ENCODE measurements around the gene RAB3GAP1.
A peak's percentile ranks its signal among the peaks of the same experiment; 100 is the strongest.

RAB3GAP1 gene

DNA sequence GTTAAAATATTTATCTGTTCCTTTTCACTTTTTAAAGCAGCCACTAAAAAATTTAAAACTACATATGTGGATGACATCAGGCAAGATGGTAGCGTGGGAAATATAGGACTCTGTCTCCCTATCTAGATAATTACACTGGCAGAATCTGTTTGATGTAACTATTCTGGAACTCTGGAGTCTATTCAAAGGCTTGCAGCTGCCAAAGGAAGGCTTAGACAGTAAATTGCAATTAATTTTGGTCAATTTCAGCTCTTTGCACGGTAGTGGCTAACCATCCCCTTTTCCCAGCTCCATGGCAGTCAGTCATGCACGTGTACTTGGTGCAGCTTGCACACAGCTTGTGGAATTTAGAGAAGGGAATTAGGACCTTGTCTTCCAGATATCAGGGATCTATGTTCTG is 135.2 kb downstream of the RAB3GAP1 start:
- no peak for DNase-seq
- H3K9me3 Mint-ChIP-seq: peaks cover 11 to 12% of the 10 kb centered on the region in 2 donors
- H3K27ac Mint-ChIP-seq: no peak overlapping the region
- H3K27me3 Mint-ChIP-seq: no peaks in the 10 kb centered on the region
- H3K4me3 Mint-ChIP-seq: no peak overlapping the region
- no peak for ATAC-seq
- H3K4me1 Mint-ChIP-seq: no peaks in the 10 kb centered on the region

DNA sequence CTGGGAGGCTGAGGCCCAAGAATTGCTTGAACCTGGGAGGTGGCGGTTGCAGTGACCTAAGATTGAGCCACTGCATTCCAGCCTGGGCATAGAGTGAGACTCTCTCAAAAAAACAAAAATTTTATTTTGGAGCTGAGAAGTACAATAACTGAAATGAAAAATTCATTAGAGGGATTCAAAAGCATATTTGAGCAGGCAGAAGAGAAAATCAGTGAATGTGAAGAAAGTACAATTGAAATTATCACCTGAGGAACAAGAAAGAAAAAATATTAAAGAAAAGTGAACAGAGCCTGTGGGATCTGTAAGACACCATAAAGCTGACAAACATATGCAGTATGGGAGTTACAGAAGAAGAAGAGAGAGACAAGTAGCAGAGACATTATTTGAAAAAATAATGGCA is 137.1 kb downstream of the RAB3GAP1 start:
- Mint-ChIP-seq H3K4me3 (no peak overlapping the region), H3K27me3 (no peaks in the 10 kb centered on the region), H3K27ac (no peak overlapping the region), H3K9me3 (peaks cover 13 to 24% of the 10 kb centered on the region in 2 donors), H3K4me1 (no peaks in the 10 kb centered on the region)
- DNase-seq (no peak), ATAC-seq (no peak)

DNA sequence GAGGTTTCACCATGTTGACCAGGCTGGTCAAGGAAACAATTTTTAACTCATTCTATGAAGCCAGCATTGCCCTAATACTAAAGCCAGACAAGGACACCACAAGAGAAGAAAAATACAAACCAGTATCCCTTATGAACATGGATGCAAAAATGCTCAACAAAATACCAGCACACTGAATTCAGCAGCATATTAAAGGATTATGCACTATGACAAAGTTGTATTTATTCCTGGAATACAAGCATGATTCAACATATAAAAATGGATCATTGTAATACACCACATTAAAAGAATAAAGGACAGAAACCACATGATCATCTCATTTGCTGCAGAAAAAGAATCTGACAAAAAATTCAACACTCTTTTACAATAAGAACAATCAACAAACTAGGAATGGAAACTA is 138.7 kb downstream of the RAB3GAP1 start:
- Mint-ChIP-seq H3K27ac (no peak overlapping the region), H3K4me1 (no peaks in the 10 kb centered on the region), H3K4me3 (no peak overlapping the region), H3K27me3 (no peaks in the 10 kb centered on the region), H3K9me3 (peaks cover 16 to 27% of the 10 kb centered on the region in 2 donors)
- ATAC-seq: no peak
- DNase-seq: no peak

DNA sequence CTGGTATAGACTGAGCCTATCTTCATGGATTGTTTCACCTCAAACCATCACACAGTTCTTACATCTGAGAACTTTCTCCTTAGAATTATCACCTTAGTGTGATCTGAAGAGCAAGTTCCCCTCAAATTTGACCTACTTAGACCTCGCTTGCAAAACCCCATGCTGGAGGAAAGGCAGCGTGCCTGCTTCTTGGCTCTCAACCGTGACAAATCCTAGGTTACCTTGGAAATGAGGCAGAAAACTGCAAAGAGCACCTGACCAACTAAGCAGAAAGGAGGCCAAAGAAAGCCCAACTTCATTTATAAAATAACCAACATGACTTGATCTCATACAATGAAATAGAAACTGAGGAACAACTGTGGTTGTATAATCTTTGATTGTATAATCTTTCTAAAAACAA is 146.4 kb downstream of the RAB3GAP1 start:
- Mint-ChIP-seq H3K4me1 (no peaks in the 10 kb centered on the region), H3K27ac (peak overlapping the region in 1 of 2 donors; percentile 12), H3K4me3 (no peak overlapping the region), H3K27me3 (no peaks in the 10 kb centered on the region), H3K9me3 (peaks cover 6 to 7% of the 10 kb centered on the region in 2 donors)
- ATAC-seq (no peak), DNase-seq (no peak)

DNA sequence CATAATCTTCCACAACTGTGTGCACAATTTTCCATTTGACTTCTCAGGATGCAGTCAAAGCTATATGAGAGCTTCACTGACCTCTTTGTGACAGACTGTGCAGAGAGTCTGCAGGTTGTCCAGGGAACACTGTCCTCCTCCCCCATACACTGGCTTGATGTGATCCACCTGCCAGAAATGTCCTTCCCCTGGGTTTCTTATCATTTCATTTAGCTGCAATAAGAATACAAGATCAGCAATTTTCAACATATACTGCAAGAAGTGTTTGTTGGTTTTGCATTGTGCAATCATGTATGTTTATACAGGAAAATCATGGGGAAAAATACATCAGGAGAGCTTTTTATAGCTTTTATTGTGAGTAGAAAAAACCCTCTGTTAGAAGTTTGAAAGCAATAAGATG is 150.7 kb downstream of the RAB3GAP1 start:
- no peak for ATAC-seq
- H3K4me1 Mint-ChIP-seq: no peaks in the 10 kb centered on the region
- H3K4me3 Mint-ChIP-seq: no peak overlapping the region
- DNase-seq: no peak
- no peaks in the 10 kb centered on the region for H3K9me3 Mint-ChIP-seq
- H3K27ac Mint-ChIP-seq: no peak overlapping the region
- no peaks in the 10 kb centered on the region for H3K27me3 Mint-ChIP-seq

DNA sequence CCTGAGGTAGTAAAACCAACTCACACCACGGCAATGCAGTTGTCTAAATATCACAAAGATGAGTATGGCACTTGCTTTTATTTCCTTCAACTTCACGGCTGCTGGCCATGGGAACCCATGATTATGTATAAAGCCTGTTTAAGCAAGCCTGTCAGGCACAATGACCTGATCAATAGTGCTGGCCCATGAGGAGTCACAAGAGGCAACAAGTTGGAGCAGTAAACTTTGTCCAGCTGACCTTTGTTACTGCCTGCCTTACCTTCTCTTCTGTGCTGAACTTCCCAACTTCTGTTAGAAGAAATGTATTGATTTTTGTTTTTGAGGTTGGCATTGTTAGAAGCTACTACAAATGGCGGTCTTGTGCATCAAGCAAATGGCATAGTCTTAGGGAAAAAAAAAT is 151.9 kb downstream of the RAB3GAP1 start:
- ATAC-seq (no peak), DNase-seq (no peak)
- Mint-ChIP-seq H3K27me3 (no peaks in the 10 kb centered on the region), H3K27ac (no peak overlapping the region), H3K4me1 (no peaks in the 10 kb centered on the region), H3K9me3 (no peaks in the 10 kb centered on the region), H3K4me3 (no peak overlapping the region)

DNA sequence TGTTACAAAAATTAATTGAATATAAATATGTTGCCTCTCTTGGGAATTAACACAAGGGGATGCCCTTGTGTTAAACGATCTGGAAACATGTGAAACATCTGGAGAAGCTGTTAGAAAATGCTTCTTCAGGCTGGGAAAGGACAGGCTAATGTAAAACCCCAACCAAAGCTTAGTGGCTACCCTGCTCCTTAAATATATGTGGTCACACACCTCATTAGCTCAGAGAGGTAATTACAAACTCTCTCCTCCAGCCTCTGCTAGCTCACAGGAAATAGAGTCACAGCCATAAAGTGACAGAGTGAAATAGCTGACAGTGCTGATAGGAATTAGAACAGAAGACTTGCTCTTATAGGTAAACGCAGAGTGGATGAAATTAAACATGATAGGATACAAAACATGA is 155.9 kb downstream of the RAB3GAP1 start:
- H3K9me3 Mint-ChIP-seq: no peaks in the 10 kb centered on the region
- no peak overlapping the region for H3K4me3 Mint-ChIP-seq
- no peak for DNase-seq
- ATAC-seq: no peak
- no peaks in the 10 kb centered on the region for H3K4me1 Mint-ChIP-seq
- H3K27ac Mint-ChIP-seq: peak overlapping the region in 1 of 2 donors; percentile 46
- H3K27me3 Mint-ChIP-seq: no peaks in the 10 kb centered on the region

DNA sequence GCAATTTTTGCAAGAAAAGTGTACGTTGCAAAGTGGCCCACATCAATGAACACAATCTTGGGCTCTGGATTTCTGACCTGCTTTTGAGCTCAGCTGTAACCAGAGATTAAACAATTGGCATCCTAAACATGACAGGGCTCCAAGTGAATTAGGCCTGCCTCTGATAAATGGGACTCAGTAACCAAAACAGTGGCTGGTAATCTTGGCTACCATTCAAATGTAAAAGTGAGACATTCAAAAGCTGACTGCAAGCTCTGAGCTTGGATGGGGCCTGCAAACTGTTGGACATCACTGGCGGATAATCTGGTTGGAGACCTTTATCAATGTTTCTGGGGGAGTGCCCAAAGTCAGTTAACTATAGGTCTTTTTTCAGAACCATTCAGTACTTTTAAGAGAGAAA is 160.7 kb downstream of the RAB3GAP1 start:
- H3K9me3 Mint-ChIP-seq: no peaks in the 10 kb centered on the region
- H3K27me3 Mint-ChIP-seq: no peaks in the 10 kb centered on the region
- H3K27ac Mint-ChIP-seq: no peak overlapping the region
- H3K4me3 Mint-ChIP-seq: no peak overlapping the region
- DNase-seq (no peak), ATAC-seq (no peak)
- no peaks in the 10 kb centered on the region for H3K4me1 Mint-ChIP-seq

DNA sequence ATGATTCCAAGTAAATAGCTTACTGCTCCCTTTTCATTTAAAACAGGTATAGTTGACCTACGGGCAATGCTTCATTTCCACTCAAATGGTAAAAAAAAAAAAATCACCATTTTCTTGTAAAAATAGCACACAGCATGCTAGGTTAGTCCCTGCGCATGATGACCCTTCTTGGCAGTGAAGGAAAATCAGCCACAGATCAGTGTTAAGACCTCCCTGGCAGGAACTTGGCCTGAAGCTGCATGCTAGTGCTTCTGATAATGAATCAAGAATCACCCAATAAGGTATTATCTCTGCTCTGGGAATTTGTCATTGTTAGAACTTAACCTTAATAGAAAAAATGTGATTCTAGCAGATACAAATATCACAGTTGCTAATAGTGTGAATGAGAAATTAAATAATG is 166.3 kb downstream of the RAB3GAP1 start:
- Mint-ChIP-seq H3K27me3 (no peaks in the 10 kb centered on the region), H3K9me3 (no peaks in the 10 kb centered on the region), H3K4me3 (no peak overlapping the region), H3K27ac (peak overlapping the region in 1 of 2 donors; percentile 54), H3K4me1 (no peaks in the 10 kb centered on the region)
- DNase-seq: no peak
- ATAC-seq: no peak

DNA sequence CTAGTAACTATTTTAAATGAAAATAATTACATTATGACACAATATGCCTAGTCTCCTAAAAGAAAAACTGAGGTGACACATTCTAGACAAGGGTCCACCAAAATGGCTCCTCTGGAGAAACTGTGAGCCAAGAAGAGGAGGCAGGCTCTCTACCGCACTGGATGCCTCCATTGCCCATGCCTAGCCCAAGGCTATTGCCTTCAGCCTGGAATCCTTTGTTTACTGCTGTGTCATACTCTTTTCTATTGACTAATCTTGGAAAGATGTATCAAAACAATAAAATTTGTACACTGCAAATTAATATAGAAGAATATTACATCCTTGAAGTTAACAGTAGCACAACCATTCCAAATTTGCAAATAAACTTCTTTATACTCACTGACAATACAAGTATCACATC is 167.1 kb downstream of the RAB3GAP1 start:
- H3K4me1 Mint-ChIP-seq: no peaks in the 10 kb centered on the region
- H3K27me3 Mint-ChIP-seq: no peaks in the 10 kb centered on the region
- no peak overlapping the region for H3K27ac Mint-ChIP-seq
- ATAC-seq: no peak
- no peak overlapping the region for H3K4me3 Mint-ChIP-seq
- H3K9me3 Mint-ChIP-seq: no peaks in the 10 kb centered on the region
- DNase-seq: no peak
